Measurements from ENCODE around the gene GJA3. TPM values are rescaled to one million over a fixed set of nuclear protein-coding genes. Genes with fewer than 3 reads are reported as not detected.

The GJA3 gene
- total RNA-seq, 3 donors from 2014 or later (not counting 1 experiment from before 2014, with no cell fraction given) = 0.18 TPM; not detected in 2

DNA sequence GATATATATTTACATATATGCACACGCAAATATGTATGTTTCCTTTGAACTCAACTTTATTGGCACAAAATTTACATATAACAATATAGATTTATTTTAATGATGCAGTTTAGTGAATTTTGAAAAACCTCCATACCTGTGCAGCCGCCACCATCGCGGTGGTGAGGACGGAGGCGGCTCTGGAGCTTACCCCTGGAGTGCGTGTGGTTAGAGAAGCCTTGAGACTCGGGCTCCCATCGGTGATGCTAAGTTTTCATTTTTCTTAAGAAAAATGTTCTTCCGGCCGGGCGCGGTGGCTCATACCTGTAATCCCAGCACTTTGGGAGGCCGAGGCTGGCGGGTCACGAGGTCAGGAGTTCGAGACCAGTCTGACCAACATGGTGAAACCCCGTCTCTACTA, 31.8 kb downstream of the GJA3 start:
- H3K4me3 ChIP-seq (ENCODE audit: low read length) = no peak overlapping the region
- peak overlapping the region; percentile 32 for H3K4me3 Mint-ChIP-seq
- no peak overlapping the region for H3K27ac Mint-ChIP-seq
- peaks cover 7 to 9% of the 10 kb centered on the region in 2 donors for H3K27me3 Mint-ChIP-seq (ENCODE audit: low read depth in 2 of 2)
- peaks cover 0 to 7% of the 10 kb centered on the region in 2 donors for H3K4me1 Mint-ChIP-seq
- H3K9me3 Mint-ChIP-seq = no peaks in the 10 kb centered on the region
- no peak for ATAC-seq
- WGBS (ENCODE audit: insufficient coverage) = 80% methylated on average over 16 of the region's 18 CpGs
- TF ChIP-seq, protein P1, sequence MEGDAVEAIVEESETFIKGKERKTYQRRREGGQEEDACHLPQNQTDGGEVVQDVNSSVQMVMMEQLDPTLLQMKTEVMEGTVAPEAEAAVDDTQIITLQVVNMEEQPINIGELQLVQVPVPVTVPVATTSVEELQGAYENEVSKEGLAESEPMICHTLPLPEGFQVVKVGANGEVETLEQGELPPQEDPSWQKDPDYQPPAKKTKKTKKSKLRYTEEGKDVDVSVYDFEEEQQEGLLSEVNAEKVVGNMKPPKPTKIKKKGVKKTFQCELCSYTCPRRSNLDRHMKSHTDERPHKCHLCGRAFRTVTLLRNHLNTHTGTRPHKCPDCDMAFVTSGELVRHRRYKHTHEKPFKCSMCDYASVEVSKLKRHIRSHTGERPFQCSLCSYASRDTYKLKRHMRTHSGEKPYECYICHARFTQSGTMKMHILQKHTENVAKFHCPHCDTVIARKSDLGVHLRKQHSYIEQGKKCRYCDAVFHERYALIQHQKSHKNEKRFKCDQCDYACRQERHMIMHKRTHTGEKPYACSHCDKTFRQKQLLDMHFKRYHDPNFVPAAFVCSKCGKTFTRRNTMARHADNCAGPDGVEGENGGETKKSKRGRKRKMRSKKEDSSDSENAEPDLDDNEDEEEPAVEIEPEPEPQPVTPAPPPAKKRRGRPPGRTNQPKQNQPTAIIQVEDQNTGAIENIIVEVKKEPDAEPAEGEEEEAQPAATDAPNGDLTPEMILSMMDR (IDR thresholded peaks at IDR 0.05) = no peak
- intact Hi-C loops (cut with micrococcal nuclease) = no loop called here
- H3K36me3 Mint-ChIP-seq = no peaks in the 10 kb centered on the region
- H3K27ac ChIP-seq (ENCODE audit: low read length) = no peak overlapping the region
- no peaks in the 10 kb centered on the region for H3K36me3 ChIP-seq (ENCODE audit: control insufficient read depth, insufficient read depth, low read length)
- no peaks in the 10 kb centered on the region for H3K9me3 ChIP-seq (ENCODE audit: control insufficient read depth, insufficient read depth, low read length)
- peaks cover 18% of the 10 kb centered on the region for H3K27me3 ChIP-seq (ENCODE audit: control insufficient read depth, insufficient read depth, low read length)
- H3K4me1 ChIP-seq (ENCODE audit: control insufficient read depth, insufficient read depth, low read length) = peaks cover 21% of the 10 kb centered on the region
- no peak for DNase-seq

DNA sequence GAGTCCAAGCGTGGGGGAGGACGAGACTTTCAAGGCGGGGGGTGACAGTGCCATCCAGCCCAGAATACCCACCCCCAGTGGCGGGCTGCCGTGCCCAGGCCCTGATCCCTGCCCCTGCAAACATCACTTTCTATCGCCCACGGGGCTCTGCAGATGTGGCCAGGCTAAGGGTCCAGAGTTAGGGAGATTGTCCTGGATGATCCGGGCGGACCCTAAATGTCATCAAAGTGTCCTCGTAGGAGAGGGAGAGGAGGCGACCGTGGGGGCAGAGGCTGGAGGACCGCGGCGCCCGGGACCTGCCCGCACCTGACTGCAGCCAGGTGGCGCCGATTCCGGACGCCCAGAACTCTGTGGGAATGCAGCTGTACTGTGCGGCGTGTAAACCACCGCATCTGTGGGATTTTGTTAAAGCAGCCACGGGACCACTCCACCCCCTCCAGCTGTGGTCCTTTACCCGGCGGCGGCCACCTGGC, 32.4 kb downstream of the GJA3 start:
- H3K27ac Mint-ChIP-seq = no peak overlapping the region
- peaks cover 0 to 7% of the 10 kb centered on the region in 2 donors for H3K4me1 Mint-ChIP-seq
- peak in 1 of 2 donors; percentile 41 for DNase-seq
- under 1% methylated on average over 28 of the region's 28 CpGs for WGBS (ENCODE audit: insufficient coverage)
- no peaks in the 10 kb centered on the region for H3K9me3 ChIP-seq (ENCODE audit: control insufficient read depth, insufficient read depth, low read length)
- H3K4me1 ChIP-seq (ENCODE audit: control insufficient read depth, insufficient read depth, low read length) = peaks cover 21% of the 10 kb centered on the region
- H3K27me3 Mint-ChIP-seq (ENCODE audit: low read depth in 2 of 2) = peaks cover 8 to 9% of the 10 kb centered on the region in 2 donors
- no peaks in the 10 kb centered on the region for H3K36me3 Mint-ChIP-seq
- H3K9me3 Mint-ChIP-seq = no peaks in the 10 kb centered on the region
- TF ChIP-seq, protein P1 (IDR thresholded peaks at IDR 0.05) = no peak
- peak in 1 of 3 donors; percentile 16 for ATAC-seq
- intact Hi-C loops (cut with micrococcal nuclease) = no loop called here
- peak overlapping the region; percentile 32 for H3K4me3 Mint-ChIP-seq
- H3K27ac ChIP-seq (ENCODE audit: low read length) = no peak overlapping the region
- H3K36me3 ChIP-seq (ENCODE audit: control insufficient read depth, insufficient read depth, low read length) = no peaks in the 10 kb centered on the region
- peaks cover 18% of the 10 kb centered on the region for H3K27me3 ChIP-seq (ENCODE audit: control insufficient read depth, insufficient read depth, low read length)
- peak overlapping the region; percentile 43 for H3K4me3 ChIP-seq (ENCODE audit: low read length)

DNA sequence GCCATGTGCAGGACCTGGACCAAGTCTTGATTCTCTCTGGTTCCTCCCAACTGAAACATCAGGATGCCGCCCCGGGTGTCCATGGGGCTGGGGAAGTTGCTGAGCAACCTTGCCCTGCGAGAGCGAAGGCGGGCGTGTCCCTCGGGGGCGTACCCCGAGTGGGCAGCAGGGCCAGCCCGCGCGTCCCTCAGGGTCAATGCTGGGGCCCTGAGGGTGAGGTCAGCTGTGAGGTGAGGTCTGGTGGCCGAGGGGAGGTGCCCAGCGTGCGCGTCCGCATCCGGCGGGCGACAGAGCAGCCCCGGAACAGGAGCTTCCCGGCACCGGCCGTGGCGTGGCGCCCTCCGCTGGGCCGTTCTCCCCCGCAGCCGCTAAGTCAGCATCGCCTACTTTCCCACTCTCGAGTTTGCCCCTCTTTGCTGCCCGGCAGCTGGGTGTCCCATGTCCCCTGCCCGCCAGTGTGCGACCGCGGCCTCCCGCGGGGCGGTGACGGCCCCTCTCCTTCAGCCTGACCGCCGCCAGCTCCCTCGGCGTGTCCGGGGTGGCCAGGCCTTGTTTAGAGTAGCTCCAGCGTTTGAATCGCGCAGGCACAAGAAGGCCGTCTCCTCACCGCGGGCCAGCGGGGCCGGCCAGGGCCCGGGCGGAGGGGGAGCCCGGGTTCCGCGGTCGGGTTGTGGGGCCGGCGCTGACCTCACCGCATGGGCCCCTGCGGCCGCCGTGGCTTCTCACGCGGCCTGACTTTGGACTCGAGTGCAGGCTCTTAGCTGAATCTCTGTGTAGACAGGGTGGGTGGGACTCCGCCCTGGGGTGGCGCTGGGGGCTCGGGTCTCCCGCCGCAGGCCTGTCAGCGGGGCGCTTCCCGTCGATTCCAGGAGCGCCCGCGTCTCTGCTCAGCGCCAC, 33.0 kb downstream of the GJA3 start:
- Histone ChIP-seq H3K4me3 (ENCODE audit: low read length) (peak overlapping the region; percentile 43), H3K27ac (ENCODE audit: low read length) (peak overlapping the region; percentile 55), H3K36me3 (ENCODE audit: control insufficient read depth, insufficient read depth, low read length) (no peaks in the 10 kb centered on the region), H3K27me3 (ENCODE audit: control insufficient read depth, insufficient read depth, low read length) (peaks cover 18% of the 10 kb centered on the region), H3K4me1 (ENCODE audit: control insufficient read depth, insufficient read depth, low read length) (peaks cover 21% of the 10 kb centered on the region), H3K9me3 (ENCODE audit: control insufficient read depth, insufficient read depth, low read length) (no peaks in the 10 kb centered on the region)
- no peaks in the 10 kb centered on the region for H3K36me3 Mint-ChIP-seq
- intact Hi-C loops (cut with micrococcal nuclease) = no loop called here
- peaks cover 8 to 9% of the 10 kb centered on the region in 2 donors for H3K27me3 Mint-ChIP-seq (ENCODE audit: low read depth in 2 of 2)
- ATAC-seq (peak; percentile 69 to 85 (median 77)), DNase-seq (peak; percentile 49 to 59)
- H3K9me3 Mint-ChIP-seq = no peaks in the 10 kb centered on the region
- peaks cover 0 to 7% of the 10 kb centered on the region in 2 donors for H3K4me1 Mint-ChIP-seq
- under 1% methylated on average over 82 of the region's 82 CpGs for WGBS (ENCODE audit: insufficient coverage)
- TF ChIP-seq, protein P1 (IDR thresholded peaks at IDR 0.05) = peak; percentile 35
- no peak overlapping the region for H3K27ac Mint-ChIP-seq
- H3K4me3 Mint-ChIP-seq = peak overlapping the region; percentile 33

Measured in natural killer cell (primary cell).